K562 (cell line): ENCODE measurements around the gene MBD6. TPM values are rescaled to one million over a fixed set of nuclear protein-coding genes. Genes with fewer than 3 reads are reported as not detected.
A peak's percentile ranks its signal among the peaks of the same experiment; 100 is the strongest.

Experiments used
- CREB3 ChIP-seq: fragments of 450-650 bp; conservative IDR thresholded peaks from 2 replicates; pipeline ENCODE4 v1.6.1; 2016; ENCODE audit warnings: missing genetic modification characterization, low read depth, mild to moderate bottlenecking, missing compliant biosample characterization, moderate library complexity
- EZH2 ChIP-seq: IDR thresholded peaks from 2 replicates; pipeline ENCODE4 v1.6.1; 2012; ENCODE audit warnings: low read depth, mild to moderate bottlenecking, inconsistent platforms, low read length, borderline replicate concordance
- GABPA ChIP-seq: fragments of 200-800 bp; sonication (Bioruptor generic); conservative IDR thresholded peaks from 2 replicates; pipeline ENCODE4 v1.6.1; 2016; ENCODE audit warnings: low read depth, missing genetic modification characterization, missing compliant biosample characterization
- HMGXB4 ChIP-seq: sonication (generic); formaldehyde crosslinking; IDR thresholded peaks from 2 replicates; pipeline ENCODE4 v1.8.1; 2023; ENCODE audit warnings: mild to moderate bottlenecking, missing genetic modification reagents
- LCOR ChIP-seq: sonication (generic); formaldehyde crosslinking; IDR thresholded peaks from 2 replicates; pipeline ENCODE4 v1.8.0; 2022; ENCODE audit warnings: mild to moderate bottlenecking, missing genetic modification reagents
- LEF1 ChIP-seq: fragments of 450-650 bp; IDR thresholded peaks from 2 replicates; pipeline ENCODE4 v1.6.1; 2016; ENCODE audit warnings: mild to moderate bottlenecking
- MTA2 ChIP-seq: fragments of 450-650 bp; IDR thresholded peaks from 2 replicates; pipeline ENCODE4 v1.6.1; 2016; ENCODE audit warnings: low read depth
- PTRF ChIP-seq: fragments of 450-650 bp; IDR thresholded peaks from 2 replicates; pipeline ENCODE4 v1.6.1; 2016; ENCODE audit warnings: mild to moderate bottlenecking, missing genetic modification characterization, missing compliant biosample characterization
- SMARCA4 ChIP-seq: fragments of 450-650 bp; IDR thresholded peaks from 2 replicates; pipeline ENCODE4 v1.6.1; 2016
- THRA ChIP-seq: fragments of 450-650 bp; IDR thresholded peaks from 2 replicates; pipeline ENCODE4 v1.6.1; 2017; ENCODE audit warnings: mild to moderate bottlenecking, moderate library complexity
- ZBTB40 ChIP-seq, 2 experiments: fragments of 450-650 bp in 1 of 2; sonication (generic) in 1 of 2; formaldehyde crosslinking in 1 of 2; IDR thresholded peaks; 2 replicates each; pipeline versions ENCODE4 v1.7.1 to v1.9.0; 2016 to 2022; ENCODE audit warnings: inconsistent platforms in 1 of 2, mild to moderate bottlenecking in 1 of 2, missing genetic modification reagents in 1 of 2
- ZNF444 ChIP-seq: fragments of 250-450 bp; sonication (Bioruptor Pico); IDR thresholded peaks from 2 replicates; pipeline ENCODE4 v1.4.0; 2020; ENCODE audit warnings: mild to moderate bottlenecking, moderate library complexity
- polyA plus RNA-seq, 8 experiments: library from polyadenylated mRNA; depleted of rRNA in 4 of 8; stranded (reverse) in 5 of 8; unstranded in 3 of 8; fragments of >200 nt; fragmentation: Nextera tagmentation in 2 of 8; fragmentation: Illumina TruSeq in 1 of 8; extraction: Ambion mirVana in 2 of 8; extraction: Trizol in 1 of 8; gene quantifications; 2 replicates each; pipeline versions ENCODE4 v1.2.1 to v1.2.3, GENCODE V29; 2011 to 2014; ENCODE audit warnings: inconsistent platforms in 1 of 8, missing spikeins in 1 of 8
- total RNA-seq, 7 experiments: library from RNA; depleted of rRNA in 6 of 7; stranded (reverse); fragments of >200 nt in 6 of 7; fragmentation: Illumina TruSeq in 2 of 7; extraction: Trizol in 2 of 7; gene quantifications; 2 replicates each; pipeline versions ENCODE4 v1.2.1 to v1.2.3, GENCODE V29; 2011 to 2021; ENCODE audit warnings: low replicate concordance in 1 of 7
- TF ChIP-seq, protein P1 (sequence below): sonication (generic); formaldehyde crosslinking; IDR thresholded peaks from 2 replicates; pipeline ENCODE4 v1.8.1; 2022; ENCODE audit warnings: missing genetic modification reagents

MBD6 gene
- total and polyA plus RNA-seq, 9 of the 15 experiments (the other 6 are each of a cell fraction or from before 2014, with no cell fraction given), result 2.0 to 54.8 (median 3.8) TPM

DNA sequence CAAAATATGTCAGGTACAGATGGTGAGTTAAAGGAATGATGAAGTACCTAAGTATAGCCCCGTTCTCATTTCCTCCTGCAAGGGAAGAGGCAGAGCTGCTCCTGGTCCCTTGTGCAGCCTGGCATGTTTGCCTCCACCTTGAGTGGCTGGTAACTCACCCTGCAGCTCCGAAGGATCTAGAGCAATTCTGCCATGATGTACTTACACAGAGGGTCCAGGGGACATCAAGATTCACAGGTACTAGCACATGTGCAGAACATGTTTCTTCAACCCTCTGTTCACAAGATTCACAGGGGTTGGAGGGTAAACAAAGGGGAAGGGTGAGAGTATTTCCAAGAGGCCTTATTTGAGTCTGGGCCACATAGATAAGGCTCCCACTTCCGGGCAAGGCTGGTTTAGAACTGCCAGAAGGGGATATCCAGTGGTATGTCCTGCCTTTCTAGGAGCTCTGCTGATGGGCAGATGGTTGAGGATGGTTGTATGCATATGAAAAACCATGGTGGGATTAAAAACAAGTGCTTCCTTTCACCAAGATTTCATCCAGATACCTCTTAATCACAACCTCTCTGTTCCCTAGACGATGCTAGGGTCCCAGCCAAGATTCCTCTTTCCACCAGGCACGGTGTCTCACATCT lies 16.6 kb downstream of the MBD6 start (continued):
- no peak for TF ChIP-seq THRA
- peak; percentile 95 for TF ChIP-seq SMARCA4
- peak; percentile 71 for TF ChIP-seq GABPA (tag)
- TF ChIP-seq, protein P1, sequence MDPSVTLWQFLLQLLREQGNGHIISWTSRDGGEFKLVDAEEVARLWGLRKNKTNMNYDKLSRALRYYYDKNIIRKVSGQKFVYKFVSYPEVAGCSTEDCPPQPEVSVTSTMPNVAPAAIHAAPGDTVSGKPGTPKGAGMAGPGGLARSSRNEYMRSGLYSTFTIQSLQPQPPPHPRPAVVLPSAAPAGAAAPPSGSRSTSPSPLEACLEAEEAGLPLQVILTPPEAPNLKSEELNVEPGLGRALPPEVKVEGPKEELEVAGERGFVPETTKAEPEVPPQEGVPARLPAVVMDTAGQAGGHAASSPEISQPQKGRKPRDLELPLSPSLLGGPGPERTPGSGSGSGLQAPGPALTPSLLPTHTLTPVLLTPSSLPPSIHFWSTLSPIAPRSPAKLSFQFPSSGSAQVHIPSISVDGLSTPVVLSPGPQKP (CRISPR knock-in tag), result no peak
- TF ChIP-seq ZNF444 (CRISPR knock-in tag), result no peak
- no peak for TF ChIP-seq PTRF
- no peak for TF ChIP-seq EZH2
- TF ChIP-seq ZBTB40 (IDR thresholded peaks at IDR 0.05), result peak; percentile 38; the same call in 1 of the 2 replicates
- TF ChIP-seq ZBTB40 (CRISPR knock-in tag; IDR thresholded peaks at IDR 0.05), result no peak
- 0 out of 2 replicates have a peak, but pooled peaks have one; percentile 54 for TF ChIP-seq CREB3
- TF ChIP-seq LEF1, result peak; percentile 92
- TF ChIP-seq LCOR (CRISPR knock-in tag), result peak; percentile 36; the same call in 1 of the 2 replicates
- TF ChIP-seq MTA2, result peak; percentile 91
- TF ChIP-seq HMGXB4 (CRISPR knock-in tag), result no peak
